Liver (tissue), 9 donors: ENCODE data around the gene TGFBR3. TPM values are rescaled to one million over a fixed set of nuclear protein-coding genes. Genes with fewer than 3 reads are reported as not detected.

Source experiments
- DNase-seq: peaks from one replicate; pipeline ENCODE4 v3.0.0-alpha.2; 2017; ENCODE audit warnings: low spot score
- H3K27ac ChIP-seq, 2 donors: one replicate each; pipeline ENCODE4 v1.7.0; 2013; ENCODE audit warnings: inconsistent platforms in 2 of 2, low read length in 2 of 2, control low read depth in 1 of 2, low read depth in 1 of 2, mild to moderate bottlenecking in 1 of 2
- H3K27me3 ChIP-seq, 4 donors: one replicate each; pipeline versions ENCODE4 v1.6.1 to v1.7.0; 2013; ENCODE audit warnings: low read length in 3 of 4, inconsistent platforms in 1 of 4, mild to moderate bottlenecking in 1 of 4, moderate library complexity in 1 of 4; ENCODE audit not compliant: control insufficient read depth in 4 of 4, insufficient read depth in 4 of 4
- H3K36me3 ChIP-seq, 4 donors: one replicate each; pipeline versions ENCODE4 v1.6.1 to v1.7.0; 2013; ENCODE audit warnings: low read length in 3 of 4, mild to moderate bottlenecking in 3 of 4, low read depth in 1 of 4, moderate library complexity in 1 of 4; ENCODE audit not compliant: control insufficient read depth in 4 of 4, insufficient read depth in 3 of 4
- H3K4me1 ChIP-seq, 4 donors: one replicate each; pipeline versions ENCODE4 v1.6.1 to v1.7.0; 2013; ENCODE audit warnings: low read length in 3 of 4, mild to moderate bottlenecking in 3 of 4, moderate library complexity in 1 of 4; ENCODE audit not compliant: control insufficient read depth in 4 of 4, insufficient read depth in 4 of 4
- H3K4me3 ChIP-seq, 3 donors: one replicate each; pipeline versions ENCODE4 v1.6.1 to v1.7.0; 2013; ENCODE audit warnings: low read length in 3 of 3, control low read depth in 1 of 3, low read depth in 1 of 3, mild to moderate bottlenecking in 1 of 3
- H3K9ac ChIP-seq, 2 donors: one replicate each; pipeline ENCODE4 v1.7.0; 2013; ENCODE audit warnings: low read length in 2 of 2, mild to moderate bottlenecking in 2 of 2, moderate library complexity in 2 of 2, control low read depth in 1 of 2, low read depth in 1 of 2
- H3K9me3 ChIP-seq, 4 donors: one replicate each; pipeline versions ENCODE4 v1.6.1 to v1.7.0; 2013; ENCODE audit warnings: low read length in 3 of 4; ENCODE audit not compliant: control insufficient read depth in 4 of 4
- FOXA1 ChIP-seq: IDR thresholded peaks from 2 replicates; pipeline ENCODE4 v1.6.1; 2016; ENCODE audit warnings: antibody characterized with exemption
- FOXA2 ChIP-seq: IDR thresholded peaks from 2 replicates; pipeline ENCODE4 v1.6.1; 2016; ENCODE audit warnings: antibody characterized with exemption
- GABPA ChIP-seq, 2 donors: IDR thresholded peaks in 1 of 2; conservative IDR thresholded peaks in 1 of 2; 2 replicates each; pipeline ENCODE4 v1.6.1; 2016; ENCODE audit warnings: antibody characterized with exemption in 2 of 2, mild to moderate bottlenecking in 1 of 2, moderate library complexity in 1 of 2
- HNF4A ChIP-seq, 2 donors: conservative IDR thresholded peaks; 2 replicates each; pipeline ENCODE4 v1.6.1; 2016; ENCODE audit warnings: antibody characterized with exemption in 2 of 2, mild to moderate bottlenecking in 2 of 2
- HNF4G ChIP-seq: IDR thresholded peaks from 2 replicates; pipeline ENCODE4 v1.6.1; 2016; ENCODE audit warnings: antibody characterized with exemption
- JUND ChIP-seq, 2 donors: IDR thresholded peaks; 2 replicates each; pipeline ENCODE4 v1.6.1; 2016; ENCODE audit warnings: antibody characterized with exemption in 2 of 2
- NR2F2 ChIP-seq: IDR thresholded peaks from 2 replicates; pipeline ENCODE4 v1.6.1; 2016; ENCODE audit warnings: antibody characterized with exemption
- RAD21 ChIP-seq, 2 donors: IDR thresholded peaks; 2 replicates each; pipeline ENCODE4 v1.6.1; 2016; ENCODE audit warnings: antibody characterized with exemption in 2 of 2, mild to moderate bottlenecking in 2 of 2
- RXRA ChIP-seq, 2 donors: IDR thresholded peaks; 2 replicates each; pipeline ENCODE4 v1.6.1; 2017 to 2018; ENCODE audit warnings: antibody characterized with exemption in 2 of 2, mild to moderate bottlenecking in 1 of 2
- SP1 ChIP-seq: IDR thresholded peaks from 2 replicates; pipeline ENCODE4 v1.6.1; 2018; ENCODE audit warnings: antibody characterized with exemption, mild to moderate bottlenecking
- TAF1 ChIP-seq: conservative IDR thresholded peaks from 2 replicates; pipeline ENCODE4 v1.6.1; 2016; ENCODE audit warnings: antibody characterized with exemption, mild to moderate bottlenecking
- YY1 ChIP-seq: IDR thresholded peaks from 2 replicates; pipeline ENCODE4 v1.6.1; 2016; ENCODE audit warnings: antibody characterized with exemption, mild to moderate bottlenecking
- WGBS: extraction: QIAGEN DNeasy Blood & Tissue Kit; methylation state at CpG from one replicate; pipeline ENCODE4 v1.1.7; 2013; 5-methylcytosine and 5-hydroxymethylcytosine counted together
- polyA plus RNA-seq, 2 donors: library from polyadenylated mRNA; stranded (reverse) in 1 of 2; unstranded in 1 of 2; fragments of 200-250 nt in 1 of 2; fragments of >200 nt in 1 of 2; fragmentation: Nextera tagmentation in 1 of 2; extraction: Ambion mirVana in 1 of 2; gene quantifications; one replicate each; pipeline versions ENCODE4 v1.2.1 to v1.2.3, GENCODE V29; 2013 to 2015
- total RNA-seq, 2 donors: library from RNA; depleted of rRNA; stranded (reverse); fragments of >200 nt; gene quantifications; one replicate each; pipeline ENCODE4 v1.2.3, GENCODE V29; 2014
- TF ChIP-seq, protein P1 (sequence below): IDR thresholded peaks from 2 replicates; pipeline ENCODE4 v1.6.1; 2016; ENCODE audit warnings: antibody characterized with exemption
- TF ChIP-seq, protein P2 (sequence below): IDR thresholded peaks from 2 replicates; pipeline ENCODE4 v1.6.1; 2016; ENCODE audit warnings: antibody characterized with exemption
- TF ChIP-seq, protein P3 (sequence below): IDR thresholded peaks from 2 replicates; pipeline ENCODE4 v1.6.1; 2016; ENCODE audit warnings: antibody characterized with exemption, mild to moderate bottlenecking
- TF ChIP-seq, protein P4 (sequence below): IDR thresholded peaks from 2 replicates; pipeline ENCODE4 v1.6.1; 2016; ENCODE audit warnings: antibody characterized with exemption
- TF ChIP-seq, protein P5 (sequence below): fragments of 150-350 bp; IDR thresholded peaks from 2 replicates; pipeline ENCODE4 v1.5.1; 2017; ENCODE audit warnings: improper control_type of control experiment, low read depth, low read length; ENCODE audit not compliant: missing input control
- donor health status: healthy.
- donor health status: healthy.
- donor health status: healthy.
- donor health status: healthy.
- donor health status: healthy.

Gene TGFBR3
- total and polyA plus RNA-seq, 4 donors = 6.1 to 19.3 (median 9.9) TPM

DNA sequence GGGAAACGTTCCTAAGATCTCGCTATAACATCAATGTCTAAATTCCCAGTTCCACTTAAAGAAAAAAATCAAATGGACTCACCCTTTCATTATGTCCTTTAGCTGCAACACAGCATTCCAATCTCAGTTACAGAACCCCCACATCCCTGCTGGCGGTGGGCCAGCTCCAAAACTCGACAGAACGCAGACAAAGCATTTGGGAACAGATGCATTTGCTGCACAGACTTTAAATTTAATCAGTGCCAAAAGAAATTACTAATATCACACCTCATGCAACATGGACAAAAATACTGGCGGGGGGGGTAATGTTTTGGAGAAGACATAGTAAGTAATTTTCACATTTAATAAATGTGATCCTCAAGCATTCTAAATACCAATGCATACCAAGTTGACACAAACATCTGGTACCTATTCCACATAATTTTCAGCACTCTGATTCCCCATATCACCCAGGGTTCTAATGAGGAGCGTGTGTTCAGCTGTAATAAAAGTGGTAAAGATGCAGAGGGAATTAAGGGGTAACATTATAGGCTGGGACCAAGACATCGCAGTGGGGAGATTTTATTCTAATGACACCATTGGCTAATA lies 79.7 kb downstream of the TGFBR3 start:
- Histone ChIP-seq H3K9ac (no peak overlapping the region), H3K27ac (no peak overlapping the region), H3K36me3 (peaks cover 0 to 2% (median 0%) of the 10 kb centered on the region in 4 donors), H3K4me1 (peaks cover 0 to 9% (median 0%) of the 10 kb centered on the region in 4 donors), H3K27me3 (no peaks in the 10 kb centered on the region), H3K9me3 (no peaks in the 10 kb centered on the region), H3K4me3 (no peak overlapping the region)
- TF ChIP-seq HNF4G (no peak), FOXA2 (no peak), NR2F2 (no peak), GABPA (IDR thresholded peaks at IDR 0.05 in 1 of 2, conservative IDR thresholded peaks at IDR 0.05 in 1 of 2) (no peak)
- TF ChIP-seq, protein P1, sequence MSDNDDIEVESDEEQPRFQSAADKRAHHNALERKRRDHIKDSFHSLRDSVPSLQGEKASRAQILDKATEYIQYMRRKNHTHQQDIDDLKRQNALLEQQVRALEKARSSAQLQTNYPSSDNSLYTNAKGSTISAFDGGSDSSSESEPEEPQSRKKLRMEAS = no peak
- TF ChIP-seq, protein P2, sequence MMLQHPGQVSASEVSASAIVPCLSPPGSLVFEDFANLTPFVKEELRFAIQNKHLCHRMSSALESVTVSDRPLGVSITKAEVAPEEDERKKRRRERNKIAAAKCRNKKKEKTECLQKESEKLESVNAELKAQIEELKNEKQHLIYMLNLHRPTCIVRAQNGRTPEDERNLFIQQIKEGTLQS = no peak
- no peak for DNase-seq
- 74% methylated on average over 8 of the region's 8 CpGs for WGBS

DNA sequence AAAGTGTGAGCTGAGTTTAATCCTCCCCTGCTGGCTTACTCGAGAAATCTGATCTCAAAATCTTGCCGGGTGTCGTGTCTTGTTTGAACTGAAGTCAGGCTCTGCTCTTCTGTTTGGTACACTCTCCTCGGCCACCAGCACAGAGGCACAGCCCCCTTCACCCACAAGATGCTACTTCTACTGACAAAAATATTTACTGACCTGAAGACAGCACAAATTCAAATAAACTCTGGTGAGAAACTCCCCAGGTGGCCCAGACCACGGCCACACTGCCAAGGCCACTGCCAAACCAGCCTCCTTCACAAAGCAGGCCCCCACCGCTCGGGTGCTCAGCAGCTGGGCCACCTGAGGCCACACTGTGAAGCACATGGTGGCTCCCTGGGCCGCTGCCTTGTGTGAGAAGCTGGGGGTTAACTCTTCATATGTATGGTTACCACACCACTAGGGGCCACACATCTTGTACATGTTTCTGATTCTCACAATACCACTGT lies 80.6 kb downstream of the TGFBR3 start:
- Histone ChIP-seq H3K27me3 (no peaks in the 10 kb centered on the region), H3K9ac (no peak overlapping the region), H3K27ac (no peak overlapping the region), H3K4me3 (no peak overlapping the region), H3K4me1 (peaks cover 0 to 9% (median 0%) of the 10 kb centered on the region in 4 donors), H3K9me3 (no peaks in the 10 kb centered on the region), H3K36me3 (peaks cover 0 to 2% (median 0%) of the 10 kb centered on the region in 4 donors)
- DNase-seq = no peak
- TF ChIP-seq, protein P3, sequence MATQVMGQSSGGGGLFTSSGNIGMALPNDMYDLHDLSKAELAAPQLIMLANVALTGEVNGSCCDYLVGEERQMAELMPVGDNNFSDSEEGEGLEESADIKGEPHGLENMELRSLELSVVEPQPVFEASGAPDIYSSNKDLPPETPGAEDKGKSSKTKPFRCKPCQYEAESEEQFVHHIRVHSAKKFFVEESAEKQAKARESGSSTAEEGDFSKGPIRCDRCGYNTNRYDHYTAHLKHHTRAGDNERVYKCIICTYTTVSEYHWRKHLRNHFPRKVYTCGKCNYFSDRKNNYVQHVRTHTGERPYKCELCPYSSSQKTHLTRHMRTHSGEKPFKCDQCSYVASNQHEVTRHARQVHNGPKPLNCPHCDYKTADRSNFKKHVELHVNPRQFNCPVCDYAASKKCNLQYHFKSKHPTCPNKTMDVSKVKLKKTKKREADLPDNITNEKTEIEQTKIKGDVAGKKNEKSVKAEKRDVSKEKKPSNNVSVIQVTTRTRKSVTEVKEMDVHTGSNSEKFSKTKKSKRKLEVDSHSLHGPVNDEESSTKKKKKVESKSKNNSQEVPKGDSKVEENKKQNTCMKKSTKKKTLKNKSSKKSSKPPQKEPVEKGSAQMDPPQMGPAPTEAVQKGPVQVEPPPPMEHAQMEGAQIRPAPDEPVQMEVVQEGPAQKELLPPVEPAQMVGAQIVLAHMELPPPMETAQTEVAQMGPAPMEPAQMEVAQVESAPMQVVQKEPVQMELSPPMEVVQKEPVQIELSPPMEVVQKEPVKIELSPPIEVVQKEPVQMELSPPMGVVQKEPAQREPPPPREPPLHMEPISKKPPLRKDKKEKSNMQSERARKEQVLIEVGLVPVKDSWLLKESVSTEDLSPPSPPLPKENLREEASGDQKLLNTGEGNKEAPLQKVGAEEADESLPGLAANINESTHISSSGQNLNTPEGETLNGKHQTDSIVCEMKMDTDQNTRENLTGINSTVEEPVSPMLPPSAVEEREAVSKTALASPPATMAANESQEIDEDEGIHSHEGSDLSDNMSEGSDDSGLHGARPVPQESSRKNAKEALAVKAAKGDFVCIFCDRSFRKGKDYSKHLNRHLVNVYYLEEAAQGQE = no peak
- TF ChIP-seq RAD21 (IDR thresholded peaks at IDR 0.05) = no peak
- TF ChIP-seq SP1 = no peak
- TF ChIP-seq, protein P1 = no peak
- no peak for TF ChIP-seq JUND (IDR thresholded peaks at IDR 0.05)
- TF ChIP-seq TAF1 = no peak
- TF ChIP-seq NR2F2 = no peak
- TF ChIP-seq FOXA2 = no peak
- TF ChIP-seq GABPA (IDR thresholded peaks at IDR 0.05 in 1 of 2, conservative IDR thresholded peaks at IDR 0.05 in 1 of 2) = no peak
- no peak for TF ChIP-seq FOXA1
- TF ChIP-seq YY1 = no peak
- 87% methylated on average over 8 of the region's 8 CpGs for WGBS

DNA sequence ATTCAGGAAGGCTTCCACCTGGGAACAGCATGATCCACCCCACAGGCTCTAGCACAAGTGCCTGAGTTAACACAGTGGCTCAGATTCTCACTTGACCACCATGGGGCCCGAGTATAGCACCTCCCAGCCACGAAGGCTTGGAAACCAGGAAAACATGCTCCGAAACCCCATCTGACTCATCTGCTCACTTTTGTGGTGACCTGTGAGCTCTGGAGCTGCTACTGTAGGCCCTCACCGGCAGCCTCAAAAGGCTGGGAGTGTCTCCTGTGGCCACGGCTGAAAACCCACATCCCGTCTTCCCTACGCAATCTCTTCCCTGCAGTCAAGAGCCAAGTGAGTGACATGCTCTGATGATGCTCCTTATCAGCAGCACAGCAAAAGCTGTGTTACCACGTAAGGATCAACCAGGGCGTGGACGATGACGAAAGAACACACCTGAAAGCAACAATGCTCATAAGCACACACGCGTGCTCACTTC lies 81.4 kb downstream of the TGFBR3 start:
- H3K4me1 ChIP-seq = peaks cover 0 to 9% (median 0%) of the 10 kb centered on the region in 4 donors
- no peak overlapping the region for H3K9ac ChIP-seq
- H3K36me3 ChIP-seq = peaks cover 0 to 2% (median 0%) of the 10 kb centered on the region in 4 donors
- H3K27me3 ChIP-seq = no peaks in the 10 kb centered on the region
- DNase-seq = no peak
- no peak overlapping the region for H3K4me3 ChIP-seq
- no peak overlapping the region for H3K27ac ChIP-seq
- WGBS = 89% methylated on average over 13 of the region's 13 CpGs
- H3K9me3 ChIP-seq = no peaks in the 10 kb centered on the region
- TF ChIP-seq NR2F2 (no peak), HNF4A (conservative IDR thresholded peaks at IDR 0.05) (no peak), GABPA (IDR thresholded peaks at IDR 0.05 in 1 of 2, conservative IDR thresholded peaks at IDR 0.05 in 1 of 2) (no peak), RAD21 (IDR thresholded peaks at IDR 0.05) (no peak), JUND (IDR thresholded peaks at IDR 0.05) (no peak), HNF4G (no peak), FOXA2 (no peak), TAF1 (no peak), FOXA1 (no peak), SP1 (no peak), RXRA (IDR thresholded peaks at IDR 0.05) (no peak)
- TF ChIP-seq, protein P1 = no peak
- TF ChIP-seq, protein P4, sequence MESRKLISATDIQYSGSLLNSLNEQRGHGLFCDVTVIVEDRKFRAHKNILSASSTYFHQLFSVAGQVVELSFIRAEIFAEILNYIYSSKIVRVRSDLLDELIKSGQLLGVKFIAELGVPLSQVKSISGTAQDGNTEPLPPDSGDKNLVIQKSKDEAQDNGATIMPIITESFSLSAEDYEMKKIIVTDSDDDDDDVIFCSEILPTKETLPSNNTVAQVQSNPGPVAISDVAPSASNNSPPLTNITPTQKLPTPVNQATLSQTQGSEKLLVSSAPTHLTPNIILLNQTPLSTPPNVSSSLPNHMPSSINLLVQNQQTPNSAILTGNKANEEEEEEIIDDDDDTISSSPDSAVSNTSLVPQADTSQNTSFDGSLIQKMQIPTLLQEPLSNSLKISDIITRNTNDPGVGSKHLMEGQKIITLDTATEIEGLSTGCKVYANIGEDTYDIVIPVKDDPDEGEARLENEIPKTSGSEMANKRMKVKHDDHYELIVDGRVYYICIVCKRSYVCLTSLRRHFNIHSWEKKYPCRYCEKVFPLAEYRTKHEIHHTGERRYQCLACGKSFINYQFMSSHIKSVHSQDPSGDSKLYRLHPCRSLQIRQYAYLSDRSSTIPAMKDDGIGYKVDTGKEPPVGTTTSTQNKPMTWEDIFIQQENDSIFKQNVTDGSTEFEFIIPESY = no peak
- TF ChIP-seq, protein P2 = no peak
- TF ChIP-seq, protein P5, sequence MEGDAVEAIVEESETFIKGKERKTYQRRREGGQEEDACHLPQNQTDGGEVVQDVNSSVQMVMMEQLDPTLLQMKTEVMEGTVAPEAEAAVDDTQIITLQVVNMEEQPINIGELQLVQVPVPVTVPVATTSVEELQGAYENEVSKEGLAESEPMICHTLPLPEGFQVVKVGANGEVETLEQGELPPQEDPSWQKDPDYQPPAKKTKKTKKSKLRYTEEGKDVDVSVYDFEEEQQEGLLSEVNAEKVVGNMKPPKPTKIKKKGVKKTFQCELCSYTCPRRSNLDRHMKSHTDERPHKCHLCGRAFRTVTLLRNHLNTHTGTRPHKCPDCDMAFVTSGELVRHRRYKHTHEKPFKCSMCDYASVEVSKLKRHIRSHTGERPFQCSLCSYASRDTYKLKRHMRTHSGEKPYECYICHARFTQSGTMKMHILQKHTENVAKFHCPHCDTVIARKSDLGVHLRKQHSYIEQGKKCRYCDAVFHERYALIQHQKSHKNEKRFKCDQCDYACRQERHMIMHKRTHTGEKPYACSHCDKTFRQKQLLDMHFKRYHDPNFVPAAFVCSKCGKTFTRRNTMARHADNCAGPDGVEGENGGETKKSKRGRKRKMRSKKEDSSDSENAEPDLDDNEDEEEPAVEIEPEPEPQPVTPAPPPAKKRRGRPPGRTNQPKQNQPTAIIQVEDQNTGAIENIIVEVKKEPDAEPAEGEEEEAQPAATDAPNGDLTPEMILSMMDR = no peak
